Hepatocyte (in vitro differentiated cells): ENCODE data around the gene PGP. TPM values are rescaled to one million over a fixed set of nuclear protein-coding genes. Genes with fewer than 3 reads are reported as not detected.

Experiments used
- DNase-seq: peaks from one replicate; pipeline ENCODE4 v3.0.0-alpha.2; 2016; ENCODE audit warnings: low spot score
- H2AFZ ChIP-seq: fragments of 200-600 bp; sonication (generic); 2 replicates; pipeline ENCODE4 v1.6.0; 2016; ENCODE audit warnings: antibody characterized with exemption, mild to moderate bottlenecking
- H3K27ac ChIP-seq: fragments of 200-600 bp; sonication (generic); 2 replicates; pipeline ENCODE4 v1.5.1; 2016; ENCODE audit warnings: mild to moderate bottlenecking
- H3K27me3 ChIP-seq: fragments of 200-600 bp; sonication (generic); 2 replicates; pipeline ENCODE4 v1.6.1; 2016
- H3K36me3 ChIP-seq: fragments of 200-600 bp; sonication (generic); replicated peaks from 2 replicates; pipeline ENCODE4 v1.5.1; 2016; ENCODE audit warnings: low read depth; ENCODE audit not compliant: insufficient read depth
- H3K4me1 ChIP-seq: fragments of 200-600 bp; sonication (generic); 2 replicates; pipeline ENCODE4 v1.5.1; 2016; ENCODE audit warnings: mild to moderate bottlenecking, moderate library complexity; ENCODE audit not compliant: insufficient read depth
- H3K4me2 ChIP-seq: fragments of 200-600 bp; sonication (generic); 2 replicates; pipeline ENCODE4 v1.6.0; 2016
- H3K4me3 ChIP-seq: fragments of 200-600 bp; sonication (generic); 2 replicates; pipeline ENCODE4 v1.5.1; 2016; ENCODE audit warnings: mild to moderate bottlenecking
- H3K79me2 ChIP-seq: fragments of 200-600 bp; sonication (generic); 2 replicates; pipeline ENCODE4 v1.6.0; 2017; ENCODE audit warnings: mild to moderate bottlenecking
- H3K9me2 ChIP-seq: fragments of 200-600 bp; sonication (generic); replicated peaks from 2 replicates; pipeline ENCODE4 v1.6.0; 2017; ENCODE audit warnings: mild to moderate bottlenecking; ENCODE audit not compliant: insufficient read depth
- H3K9me3 ChIP-seq: fragments of 200-600 bp; sonication (generic); 2 replicates; pipeline ENCODE4 v1.5.1; 2016; ENCODE audit warnings: low read depth, mild to moderate bottlenecking
- H4K20me1 ChIP-seq: fragments of 200-600 bp; sonication (generic); 2 replicates; pipeline ENCODE4 v1.6.0; 2016; ENCODE audit warnings: mild to moderate bottlenecking; ENCODE audit not compliant: insufficient read depth, poor library complexity, severe bottlenecking
- EZH2 ChIP-seq: fragments of 200-600 bp; sonication (generic); IDR thresholded peaks from 2 replicates; pipeline ENCODE4 v1.6.1; 2016; ENCODE audit warnings: antibody characterized with exemption, mild to moderate bottlenecking, borderline replicate concordance
- EZH2phosphoT487 ChIP-seq: fragments of 200-600 bp; sonication (generic); IDR thresholded peaks from one replicate; pipeline ENCODE4 v1.6.1; 2018; ENCODE audit warnings: antibody characterized with exemption, mild to moderate bottlenecking, low read depth, moderate library complexity; ENCODE audit not compliant: unreplicated experiment, severe bottlenecking
- WGBS: methylation state at CpG from one replicate; pipeline ENCODE4 v1.1.6; 2016; ENCODE audit warnings: low lambda C conversion rate; ENCODE audit errors: missing lambda C conversion rate; 5-methylcytosine and 5-hydroxymethylcytosine counted together
- polyA plus RNA-seq: library from polyadenylated mRNA; unstranded; fragments of >200 nt; fragmentation: Nextera tagmentation; extraction: Ambion mirVana; gene quantifications from 2 replicates; pipeline ENCODE4 v1.2.1, GENCODE V29; 2016
- total RNA-seq: library from RNA; depleted of rRNA; stranded (reverse); fragments of >200 nt; gene quantifications from 2 replicates; pipeline ENCODE4 v1.2.3, GENCODE V29; 2014
- TF ChIP-seq, protein P1 (sequence below): fragments of 200-600 bp; sonication (generic); IDR thresholded peaks from 2 replicates; pipeline ENCODE4 v1.5.1; 2016; ENCODE audit warnings: antibody characterized with exemption, mild to moderate bottlenecking; ENCODE audit not compliant: poor library complexity

PGP gene
- total and polyA plus RNA-seq, 2 experiments from 2014 or later, result 20.6 to 38.0 TPM

GRCh38 chr16:2167068-2167638 is 47.5 kb downstream of the PGP start:
- WGBS, result 95% methylated on average over 18 of the region's 18 CpGs
- no peak overlapping the region for H3K4me2 ChIP-seq
- no peaks in the 10 kb centered on the region for H4K20me1 ChIP-seq
- no peaks in the 10 kb centered on the region for H3K36me3 ChIP-seq
- DNase-seq, result no peak
- H3K9me3 ChIP-seq, result no peaks in the 10 kb centered on the region
- peaks cover 20% of the 10 kb centered on the region for H3K79me2 ChIP-seq
- H3K4me3 ChIP-seq, result no peak overlapping the region
- TF ChIP-seq, protein P1, sequence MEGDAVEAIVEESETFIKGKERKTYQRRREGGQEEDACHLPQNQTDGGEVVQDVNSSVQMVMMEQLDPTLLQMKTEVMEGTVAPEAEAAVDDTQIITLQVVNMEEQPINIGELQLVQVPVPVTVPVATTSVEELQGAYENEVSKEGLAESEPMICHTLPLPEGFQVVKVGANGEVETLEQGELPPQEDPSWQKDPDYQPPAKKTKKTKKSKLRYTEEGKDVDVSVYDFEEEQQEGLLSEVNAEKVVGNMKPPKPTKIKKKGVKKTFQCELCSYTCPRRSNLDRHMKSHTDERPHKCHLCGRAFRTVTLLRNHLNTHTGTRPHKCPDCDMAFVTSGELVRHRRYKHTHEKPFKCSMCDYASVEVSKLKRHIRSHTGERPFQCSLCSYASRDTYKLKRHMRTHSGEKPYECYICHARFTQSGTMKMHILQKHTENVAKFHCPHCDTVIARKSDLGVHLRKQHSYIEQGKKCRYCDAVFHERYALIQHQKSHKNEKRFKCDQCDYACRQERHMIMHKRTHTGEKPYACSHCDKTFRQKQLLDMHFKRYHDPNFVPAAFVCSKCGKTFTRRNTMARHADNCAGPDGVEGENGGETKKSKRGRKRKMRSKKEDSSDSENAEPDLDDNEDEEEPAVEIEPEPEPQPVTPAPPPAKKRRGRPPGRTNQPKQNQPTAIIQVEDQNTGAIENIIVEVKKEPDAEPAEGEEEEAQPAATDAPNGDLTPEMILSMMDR, result no peak
- TF ChIP-seq EZH2 (no peak), EZH2phosphoT487 (no peak)
- peaks cover 14% of the 10 kb centered on the region for H3K4me1 ChIP-seq
- H3K9me2 ChIP-seq, result no peaks in the 10 kb centered on the region
- no peak overlapping the region for H2AFZ ChIP-seq
- H3K27me3 ChIP-seq, result no peaks in the 10 kb centered on the region
- no peak overlapping the region for H3K27ac ChIP-seq

- Histone ChIP-seq H3K79me2 (peaks cover 27% of the 10 kb centered on the region), H3K27ac (no peak overlapping the region), H2AFZ (no peak overlapping the region), H3K9me3 (no peaks in the 10 kb centered on the region), H4K20me1 (no peaks in the 10 kb centered on the region), H3K36me3 (no peaks in the 10 kb centered on the region), H3K4me1 (peaks cover 21% of the 10 kb centered on the region), H3K9me2 (no peaks in the 10 kb centered on the region), H3K4me2 (no peak overlapping the region), H3K27me3 (no peaks in the 10 kb centered on the region), H3K4me3 (no peak overlapping the region)
- DNase-seq, result no peak
- TF ChIP-seq EZH2phosphoT487 (no peak), EZH2 (no peak)
- TF ChIP-seq, protein P1, result no peak
- WGBS, result 94% methylated on average over 17 of the region's 17 CpGs
Measured at GRCh38 chr16:2166263-2167067, 48.2 kb downstream of the PGP start.

GRCh38 chr16:2165861-2166260 is 48.8 kb downstream of the PGP start:
- no peak overlapping the region for H2AFZ ChIP-seq
- no peaks in the 10 kb centered on the region for H3K27me3 ChIP-seq
- H4K20me1 ChIP-seq, result peaks cover under 1% of the 10 kb centered on the region
- no peaks in the 10 kb centered on the region for H3K36me3 ChIP-seq
- TF ChIP-seq, protein P1, result no peak
- TF ChIP-seq EZH2 (no peak), EZH2phosphoT487 (no peak)
- peaks cover 23% of the 10 kb centered on the region for H3K4me1 ChIP-seq
- H3K79me2 ChIP-seq, result peaks cover 33% of the 10 kb centered on the region
- no peak for DNase-seq
- no peaks in the 10 kb centered on the region for H3K9me3 ChIP-seq
- H3K27ac ChIP-seq, result no peak overlapping the region
- H3K9me2 ChIP-seq, result no peaks in the 10 kb centered on the region
- no peak overlapping the region for H3K4me3 ChIP-seq
- WGBS, result 95% methylated on average over 12 of the region's 12 CpGs
- no peak overlapping the region for H3K4me2 ChIP-seq
